ENCODE results near the gene UBE2L5. TPM values are rescaled to one million over a fixed set of nuclear protein-coding genes. Genes with fewer than 3 reads are reported as not detected.

The UBE2L5 gene
- total RNA-seq, result 0.09 TPM in 1 of 2 replicates, not detected in the other

DNA sequence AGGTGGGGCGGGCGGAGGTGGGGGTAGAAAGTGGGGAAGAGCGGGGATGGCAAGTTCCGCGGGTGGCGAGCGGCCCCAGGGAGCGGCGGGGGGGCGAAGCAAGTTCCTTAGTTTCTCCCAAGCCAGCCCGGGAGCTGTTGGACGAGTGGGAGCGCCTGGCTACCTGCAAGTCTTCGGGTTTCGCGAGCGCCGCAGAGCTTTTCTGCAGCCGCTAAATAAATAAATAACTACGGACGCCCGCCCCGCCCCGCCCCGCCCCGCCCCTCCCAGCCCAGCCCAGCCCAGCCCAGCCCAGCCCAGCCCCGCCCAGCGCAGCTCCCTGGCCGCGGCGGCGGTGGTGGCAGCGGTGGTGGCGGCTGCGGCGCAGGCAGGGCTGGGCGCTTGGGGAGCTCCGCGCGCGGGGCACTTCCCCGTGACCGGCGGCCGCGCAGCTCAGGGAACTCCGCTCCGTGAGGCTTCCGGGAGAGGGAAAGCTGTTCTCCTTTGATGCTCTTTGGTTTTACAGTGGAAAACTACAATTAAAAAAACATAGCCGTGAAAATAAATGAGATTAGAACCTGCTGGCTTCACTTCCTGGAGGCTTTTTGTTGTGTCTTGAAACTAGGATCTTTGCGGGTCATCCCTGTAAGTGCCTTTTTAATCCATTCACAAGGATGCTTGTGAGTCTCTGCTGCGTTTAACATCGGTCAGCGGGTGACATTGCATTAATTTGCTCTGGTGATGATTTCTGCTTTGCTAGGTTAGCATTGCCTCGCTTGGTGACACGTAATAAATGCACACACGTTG lies at the start of gene UBE2L5:
Gene UBE2L5 (plus strand): TSS at position 440 of the 786 bp plus-strand sequence. CDS start 5,498 bp downstream, outside the sequence.

DNA sequence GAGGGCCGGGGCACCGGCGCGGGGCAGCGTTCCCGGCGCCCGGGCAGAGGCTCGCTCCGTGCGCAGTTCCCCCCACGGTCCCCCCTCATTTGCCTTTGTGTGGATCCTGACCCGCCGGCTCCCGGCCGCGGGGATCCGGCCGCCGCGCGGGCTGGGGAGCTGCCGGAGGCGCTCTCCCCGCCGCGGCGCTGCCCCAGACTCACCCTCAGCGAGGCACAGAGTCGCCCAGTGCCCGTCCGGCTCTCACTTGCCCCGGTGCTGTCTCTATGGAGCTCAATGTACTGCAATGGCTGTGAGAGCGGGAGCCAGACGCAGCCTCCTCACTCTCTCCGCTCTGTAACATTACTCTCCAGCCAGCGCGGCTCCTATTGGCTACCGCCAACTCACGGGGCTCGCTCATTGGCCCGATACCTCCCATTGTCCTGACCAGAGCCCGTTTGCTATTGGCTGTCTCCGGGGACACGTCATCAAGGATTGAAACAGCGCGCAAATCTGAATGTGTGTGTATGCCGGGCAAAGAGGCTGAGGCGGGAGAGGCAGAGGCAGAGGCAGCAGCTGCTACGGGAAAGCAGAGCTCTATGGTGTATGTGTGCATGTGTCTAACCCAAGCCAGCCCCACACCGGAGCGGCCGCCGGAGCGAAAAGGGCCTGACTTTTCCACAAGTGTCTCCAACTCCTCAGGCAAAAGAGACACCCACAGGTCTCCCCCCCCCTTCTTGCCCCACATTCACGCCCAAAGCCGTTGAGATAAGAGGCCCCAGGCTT lies 43.5 kb downstream of the UBE2L5 start, which contains the start of gene HMGB1:
Gene HMGB1 (minus strand): TSS at position 344 of the 765 bp plus-strand sequence. CDS start 2,256 bp downstream, outside the sequence.

Other genes starting within 250 kb of the UBE2L5 start
- 11.4 and 14.8 TPM in 2 replicates for gene KATNAL1, start 114.9 kb upstream of the UBE2L5 start, total RNA-seq
- 130 and 141 TPM in 2 replicates for gene HMGB1, start 43.4 kb downstream of the UBE2L5 start, total RNA-seq
- 11.7 and 11.8 TPM in 2 replicates for gene USPL1, start 195.4 kb downstream of the UBE2L5 start, total RNA-seq